Fibroblast of lung (primary cell): Measurements from ENCODE around the gene SLC6A20.

Experiments
- EZH2 ChIP-seq: IDR thresholded peaks from 2 replicates; pipeline ENCODE4 v1.5.1; 2012; ENCODE audit warnings: low read length, control low read depth, mild to moderate bottlenecking; ENCODE audit errors: missing control alignments
- TF ChIP-seq, protein P1 (sequence below), 2 donors: IDR thresholded peaks in 1 of 2; conservative IDR thresholded peaks in 1 of 2; 1 replicate in 1 of 2; 2 replicates in 1 of 2; pipeline ENCODE4 v1.5.1; 2011 to 2012; ENCODE audit warnings: low read length in 2 of 2, control low read depth in 1 of 2, inconsistent platforms in 1 of 2, low read depth in 1 of 2, mild to moderate bottlenecking in 1 of 2

DNA sequence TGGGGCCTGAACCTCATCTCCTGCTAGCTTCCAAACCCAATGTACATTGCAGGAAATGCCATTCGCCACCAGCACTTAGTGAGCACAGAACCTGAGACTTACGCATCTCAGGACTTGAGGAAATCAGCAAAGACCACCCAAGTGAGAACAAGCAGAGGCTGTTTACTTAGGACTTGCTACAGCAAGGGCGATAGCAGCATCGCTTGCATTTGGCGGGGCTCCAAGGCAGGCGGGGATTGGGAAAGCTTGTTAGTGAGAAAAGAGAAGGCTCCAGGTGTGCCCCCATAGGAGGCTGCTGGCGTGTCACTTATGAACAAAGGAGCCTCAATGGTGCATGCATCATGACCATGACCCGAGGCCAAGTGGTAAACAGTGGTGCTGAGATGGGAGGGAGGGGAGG, 19.7 kb downstream of the SLC6A20 start:
- TF ChIP-seq, protein P1, sequence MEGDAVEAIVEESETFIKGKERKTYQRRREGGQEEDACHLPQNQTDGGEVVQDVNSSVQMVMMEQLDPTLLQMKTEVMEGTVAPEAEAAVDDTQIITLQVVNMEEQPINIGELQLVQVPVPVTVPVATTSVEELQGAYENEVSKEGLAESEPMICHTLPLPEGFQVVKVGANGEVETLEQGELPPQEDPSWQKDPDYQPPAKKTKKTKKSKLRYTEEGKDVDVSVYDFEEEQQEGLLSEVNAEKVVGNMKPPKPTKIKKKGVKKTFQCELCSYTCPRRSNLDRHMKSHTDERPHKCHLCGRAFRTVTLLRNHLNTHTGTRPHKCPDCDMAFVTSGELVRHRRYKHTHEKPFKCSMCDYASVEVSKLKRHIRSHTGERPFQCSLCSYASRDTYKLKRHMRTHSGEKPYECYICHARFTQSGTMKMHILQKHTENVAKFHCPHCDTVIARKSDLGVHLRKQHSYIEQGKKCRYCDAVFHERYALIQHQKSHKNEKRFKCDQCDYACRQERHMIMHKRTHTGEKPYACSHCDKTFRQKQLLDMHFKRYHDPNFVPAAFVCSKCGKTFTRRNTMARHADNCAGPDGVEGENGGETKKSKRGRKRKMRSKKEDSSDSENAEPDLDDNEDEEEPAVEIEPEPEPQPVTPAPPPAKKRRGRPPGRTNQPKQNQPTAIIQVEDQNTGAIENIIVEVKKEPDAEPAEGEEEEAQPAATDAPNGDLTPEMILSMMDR (conservative IDR thresholded peaks at IDR 0.05 in 1 of 2, IDR thresholded peaks at IDR 0.05 in 1 of 2; ENCODE audit: low read depth in 1 of 2, low read length in 2 of 2): no peak
- no peak for TF ChIP-seq EZH2
